SU-DHL-6 (cell line): Measurements from ENCODE around the gene ZNF680.

ENCODE experiments used
- CTCF ChIP-seq: fragments of 200-600 bp; sonication (generic); IDR thresholded peaks from one replicate; pipeline ENCODE4 v1.5.1; 2017; ENCODE audit warnings: antibody characterized with exemption, mild to moderate bottlenecking, low read length, moderate library complexity; ENCODE audit not compliant: insufficient read depth, poor library complexity, severe bottlenecking
- EZH2phosphoT487 ChIP-seq: fragments of 200-600 bp; sonication (generic), shearing (Covaris generic); conservative IDR thresholded peaks from 2 replicates; pipeline ENCODE4 v1.6.1; 2018; ENCODE audit warnings: mild to moderate bottlenecking, antibody characterized with exemption, low read length, moderate library complexity, mixed read lengths

GRCh38 chr7:64581926-64582894 lies 19.3 kb upstream of the ZNF680 start:
- TF ChIP-seq CTCF = no peak
- TF ChIP-seq EZH2phosphoT487 = no peak
